ENCODE data around the gene IL20.

GRCh38 chr1:206901944-206902343 lies 36.5 kb downstream of the IL20 start:
- TF ChIP-seq CTCF (IDR thresholded peaks at IDR 0.05) (no peak), POLR2A (IDR thresholded peaks at IDR 0.05) (no peak)
